Measurements from ENCODE around the gene LILRB5.

Gene LILRB5

GRCh38 chr19:54206030-54206830 is 50.8 kb downstream of the LILRB5 start:
- in situ Hi-C loops (cut with MboI; ENCODE audit: low pct_unique_long_range_greater_than_20kb, low sequenced_read_pairs) = no loop called here
- DNase-seq = no peak

DNA sequence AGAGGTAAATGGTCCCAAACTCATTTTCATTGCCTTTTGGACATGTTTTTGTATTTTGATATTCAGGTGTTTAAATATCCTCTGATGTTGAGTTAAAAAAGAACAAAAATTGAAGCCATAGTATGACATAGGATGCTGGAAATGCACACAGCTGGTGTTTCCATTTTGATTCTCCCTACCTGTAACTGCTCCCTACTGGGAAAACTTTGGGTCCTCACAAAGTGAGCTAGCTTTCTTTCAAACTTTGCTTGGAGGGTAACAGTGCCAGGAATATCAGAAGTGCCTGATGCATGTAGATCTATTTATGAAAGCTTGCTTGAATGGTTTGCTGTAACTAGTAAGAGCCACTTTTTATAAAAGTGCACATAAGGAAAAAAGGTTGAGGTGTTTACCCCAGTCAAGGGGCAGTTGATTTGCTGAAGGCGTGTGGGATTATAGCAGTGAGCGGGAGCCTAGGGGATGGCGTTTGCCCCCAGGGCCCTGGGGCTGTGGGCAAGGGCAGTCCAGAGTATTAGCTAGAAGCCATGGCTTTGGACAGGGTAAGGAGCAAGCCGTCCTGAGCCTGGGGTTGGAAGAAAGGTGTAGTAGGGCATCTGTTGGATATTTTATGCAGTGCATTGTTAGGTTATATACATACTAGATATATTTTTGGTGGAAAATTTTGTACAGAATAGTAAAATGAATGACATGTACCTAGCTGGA is 52.2 kb downstream of the LILRB5 start:
- no peak for DNase-seq
- in situ Hi-C loops (cut with MboI; ENCODE audit: low pct_unique_long_range_greater_than_20kb, low sequenced_read_pairs) = no loop called here

DNA sequence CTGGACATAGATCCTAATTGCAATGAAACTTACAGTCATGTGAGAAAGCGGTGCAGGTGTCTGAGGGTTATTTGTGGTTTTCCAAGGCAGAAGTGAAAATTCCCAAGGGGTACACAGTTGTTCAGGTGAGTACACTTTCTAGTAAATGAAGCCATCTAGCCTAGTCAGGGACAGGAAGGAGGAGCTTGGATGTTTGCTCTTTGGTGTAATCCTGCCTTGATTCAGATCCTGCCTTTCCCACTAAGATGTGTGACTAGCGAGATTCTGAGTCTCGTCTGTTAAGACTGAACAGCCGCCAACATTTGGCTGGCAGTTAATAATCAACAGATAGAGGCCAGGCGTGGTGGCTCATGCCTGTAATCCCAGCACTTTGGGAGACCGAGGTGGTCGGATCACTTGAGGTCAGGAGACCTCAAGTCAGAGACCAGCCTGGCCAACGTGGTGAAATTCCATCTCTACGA is 53.9 kb downstream of the LILRB5 start:
- in situ Hi-C loops (cut with MboI; ENCODE audit: low pct_unique_long_range_greater_than_20kb, low sequenced_read_pairs) = no loop called here
- no peak for DNase-seq

GRCh38 chr19:54201980-54202379 is 55.1 kb downstream of the LILRB5 start:
- no peak for DNase-seq
- in situ Hi-C loops (cut with MboI; ENCODE audit: low pct_unique_long_range_greater_than_20kb, low sequenced_read_pairs) = no loop called here

DNA sequence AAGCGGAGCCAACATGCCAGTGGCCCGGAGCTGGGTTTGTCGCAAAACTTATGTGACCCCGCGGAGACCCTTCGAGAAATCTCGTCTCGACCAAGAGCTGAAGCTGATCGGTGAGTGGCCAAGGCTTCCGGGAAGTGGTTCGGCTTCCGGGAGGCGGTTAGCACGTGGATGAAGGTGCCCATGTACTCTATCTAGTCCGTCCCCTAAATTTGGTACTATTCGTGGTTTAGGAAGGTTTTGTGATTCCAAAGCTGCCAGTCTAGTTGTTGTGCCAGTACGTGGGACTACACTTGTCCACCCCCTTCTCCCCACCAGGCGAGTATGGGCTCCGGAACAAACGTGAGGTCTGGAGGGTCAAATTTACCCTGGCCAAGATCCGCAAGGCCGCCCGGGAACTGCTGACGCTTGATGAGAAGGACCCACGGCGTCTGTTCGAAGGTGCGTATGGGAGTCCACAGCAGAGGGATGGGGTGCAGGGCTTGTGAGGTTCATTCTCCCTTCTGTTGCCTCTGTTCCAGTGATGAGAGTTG is 55.8 kb downstream of the LILRB5 start:
- no peak for DNase-seq
- in situ Hi-C loops (cut with MboI; ENCODE audit: low pct_unique_long_range_greater_than_20kb, low sequenced_read_pairs) = no loop called here

Measured in KBM-7 (cell line).